COLO829 (cell line): ENCODE measurements around the gene UBE2Q1.

ENCODE experiments used
- DNase-seq: peaks from one replicate; pipeline ENCODE4 v3.0.0; 2012; ENCODE audit warnings: low spot score

Gene UBE2Q1

DNA sequence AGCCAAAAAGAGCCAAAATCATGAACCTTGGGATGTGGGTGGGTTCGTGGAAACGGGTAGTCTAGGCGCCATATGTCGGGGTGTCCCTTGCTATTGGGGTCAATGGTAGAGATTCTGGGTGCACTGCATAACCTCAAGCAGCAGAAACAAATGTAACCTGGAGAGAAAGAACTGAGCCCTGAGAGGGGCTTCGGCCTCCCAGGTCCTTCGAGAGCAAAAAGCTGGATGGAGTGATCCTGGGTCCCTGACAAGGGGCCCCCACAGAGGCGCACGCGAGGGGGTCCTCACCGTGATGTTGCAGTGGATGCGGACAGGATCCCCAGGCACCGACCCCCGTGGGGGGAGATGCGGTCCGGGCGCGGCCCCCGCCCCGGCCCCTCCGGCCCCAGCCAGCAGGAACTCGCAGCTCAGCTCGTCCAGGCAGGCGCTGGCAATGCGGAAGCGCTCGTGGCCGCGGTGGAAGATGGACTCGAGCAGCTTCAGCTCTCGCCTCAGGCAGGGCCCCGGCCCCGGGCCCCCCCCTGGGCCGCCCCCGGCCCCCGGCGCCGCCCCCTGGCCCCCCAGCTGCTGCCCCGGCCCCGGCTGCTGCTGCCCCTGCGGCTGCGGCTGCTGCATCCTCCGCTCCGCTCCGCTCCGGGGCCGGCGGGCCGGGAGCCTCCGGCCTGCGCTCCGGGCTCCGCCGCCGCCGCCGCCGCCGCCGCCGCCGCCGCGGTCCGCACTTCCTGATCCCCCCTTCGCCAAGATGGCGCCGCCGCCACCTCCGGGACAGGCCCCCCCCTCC, at the start of gene UBE2Q1:
UBE2Q1 (minus strand) TSS at position 724 of the 781 bp plus-strand sequence; CDS start at position 615, 109 bp downstream.
- DNase-seq: no peak

DNA sequence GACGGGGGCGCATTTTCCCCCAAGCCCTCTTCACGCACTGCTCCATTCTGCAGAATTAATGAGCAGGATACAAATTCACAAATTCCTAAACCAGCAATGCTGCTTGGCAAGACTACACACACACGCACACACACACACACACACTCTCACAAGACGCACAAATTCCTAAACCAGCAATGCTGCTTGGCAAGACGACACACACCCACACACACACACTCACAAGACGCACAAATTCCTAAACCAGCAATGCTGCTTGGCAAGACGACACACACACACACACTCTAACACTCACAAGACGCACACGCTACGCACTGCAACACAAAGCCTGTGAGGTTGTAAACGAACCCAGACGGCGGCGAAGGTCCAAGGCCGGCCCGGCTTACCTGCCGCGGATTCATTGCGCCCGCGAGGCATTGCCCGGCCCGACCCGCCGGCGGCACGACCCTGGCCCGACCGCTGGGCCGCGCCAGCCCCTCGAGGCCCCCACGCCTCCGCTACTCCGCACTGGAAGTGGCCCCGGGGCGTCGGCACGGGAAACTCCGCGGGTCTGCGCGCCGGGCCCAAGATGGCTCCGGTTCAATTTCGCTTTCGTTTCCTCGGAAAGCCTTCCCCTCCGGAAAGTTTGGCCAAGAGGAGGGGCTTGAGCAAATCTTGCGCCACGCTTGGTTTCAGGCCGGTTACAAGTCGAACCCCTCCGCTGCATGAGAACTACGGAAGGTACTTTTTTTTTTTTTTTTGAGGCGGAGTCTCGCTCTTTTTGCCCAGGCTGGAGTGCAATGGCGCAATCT, 49.3 kb upstream of the UBE2Q1 start, which contains the start of gene ADAR:
ADAR (minus strand) TSS at position 578 of the 788 bp plus-strand sequence; CDS start at position 398, 180 bp downstream.
- DNase-seq: peak; percentile 87

DNA sequence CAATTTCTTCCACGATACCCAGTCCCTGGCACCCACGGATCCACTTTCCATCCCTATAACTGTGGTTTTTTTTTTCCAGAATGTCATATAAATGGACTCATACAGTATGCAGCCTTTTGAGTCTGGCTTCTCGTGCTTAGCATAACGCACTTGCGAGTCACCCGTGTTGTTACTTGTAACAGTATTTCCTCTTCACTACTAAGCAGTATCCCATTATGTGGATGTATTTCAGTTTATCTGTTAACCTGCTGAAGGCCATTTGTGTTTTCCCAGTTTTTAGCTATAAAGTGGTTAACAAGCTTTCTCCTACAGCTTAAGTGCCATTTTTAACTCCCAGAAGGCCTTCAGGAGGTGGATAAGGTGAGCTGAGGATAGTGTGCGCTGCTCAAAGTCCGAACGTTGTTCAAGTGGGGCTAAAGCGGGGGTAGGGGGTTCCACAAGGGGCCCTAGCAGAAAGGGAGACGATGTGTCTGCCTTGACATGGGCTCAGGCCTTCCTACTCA, 48.7 kb upstream of the UBE2Q1 start:
- no peak for DNase-seq

DNA sequence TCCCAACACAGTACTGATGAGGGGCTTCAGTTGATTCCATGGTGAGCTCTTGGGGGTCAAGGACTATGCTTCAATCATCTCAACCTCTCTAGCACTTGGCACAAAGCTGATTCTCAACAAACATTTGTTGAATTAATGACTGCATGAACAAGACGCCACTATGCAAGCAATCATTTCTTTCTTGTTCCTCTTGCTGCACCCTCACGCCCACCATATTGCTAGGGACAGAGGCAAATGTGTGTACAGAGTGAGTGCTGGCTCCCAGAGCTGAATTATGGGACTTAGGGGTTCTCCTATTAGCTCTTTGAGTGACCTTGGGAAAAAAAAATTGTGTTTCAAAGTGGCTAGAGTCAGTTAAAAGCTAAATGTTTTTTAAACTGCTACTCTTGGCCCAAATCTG, 47.1 kb upstream of the UBE2Q1 start:
- no peak for DNase-seq

DNA sequence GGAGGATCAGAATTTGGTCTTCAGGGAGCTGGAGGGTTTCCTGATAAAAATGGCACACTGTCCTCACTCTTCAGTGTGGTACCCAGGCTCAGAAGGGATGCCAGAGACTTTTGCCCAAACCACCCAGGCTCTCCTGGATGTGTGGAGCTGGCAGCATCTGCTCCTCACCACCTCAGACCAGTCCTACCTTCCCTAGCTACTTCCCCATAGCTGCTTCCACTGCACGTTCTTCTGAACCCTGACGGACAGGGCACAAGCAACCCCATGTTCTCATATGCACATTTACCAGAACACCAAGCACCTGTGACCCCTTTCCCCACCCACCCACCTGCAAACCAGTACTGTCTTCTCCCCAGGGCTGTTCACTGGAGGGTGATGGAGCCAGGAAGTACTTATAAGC, 44.9 kb upstream of the UBE2Q1 start:
- DNase-seq: no peak

DNA sequence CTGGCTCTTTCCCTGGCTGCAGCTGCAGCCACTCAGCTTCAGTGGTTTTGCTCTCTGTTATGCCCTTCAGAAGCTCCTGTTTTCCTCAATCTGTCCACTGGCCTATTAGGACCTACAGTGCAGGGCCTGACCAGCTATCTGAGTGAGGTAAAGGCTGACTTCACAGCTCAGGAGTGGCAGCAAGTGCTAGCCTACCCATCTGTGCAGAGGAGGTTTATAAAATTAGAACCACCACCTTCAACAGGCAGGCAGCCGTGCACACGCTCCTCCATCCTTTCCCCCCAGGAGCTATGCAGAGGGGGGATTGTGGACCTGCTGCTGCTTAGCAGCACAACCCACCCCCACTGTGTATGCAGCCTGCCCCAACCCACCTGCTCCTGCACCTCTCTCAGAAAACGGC, 41.2 kb upstream of the UBE2Q1 start:
- DNase-seq: no peak

DNA sequence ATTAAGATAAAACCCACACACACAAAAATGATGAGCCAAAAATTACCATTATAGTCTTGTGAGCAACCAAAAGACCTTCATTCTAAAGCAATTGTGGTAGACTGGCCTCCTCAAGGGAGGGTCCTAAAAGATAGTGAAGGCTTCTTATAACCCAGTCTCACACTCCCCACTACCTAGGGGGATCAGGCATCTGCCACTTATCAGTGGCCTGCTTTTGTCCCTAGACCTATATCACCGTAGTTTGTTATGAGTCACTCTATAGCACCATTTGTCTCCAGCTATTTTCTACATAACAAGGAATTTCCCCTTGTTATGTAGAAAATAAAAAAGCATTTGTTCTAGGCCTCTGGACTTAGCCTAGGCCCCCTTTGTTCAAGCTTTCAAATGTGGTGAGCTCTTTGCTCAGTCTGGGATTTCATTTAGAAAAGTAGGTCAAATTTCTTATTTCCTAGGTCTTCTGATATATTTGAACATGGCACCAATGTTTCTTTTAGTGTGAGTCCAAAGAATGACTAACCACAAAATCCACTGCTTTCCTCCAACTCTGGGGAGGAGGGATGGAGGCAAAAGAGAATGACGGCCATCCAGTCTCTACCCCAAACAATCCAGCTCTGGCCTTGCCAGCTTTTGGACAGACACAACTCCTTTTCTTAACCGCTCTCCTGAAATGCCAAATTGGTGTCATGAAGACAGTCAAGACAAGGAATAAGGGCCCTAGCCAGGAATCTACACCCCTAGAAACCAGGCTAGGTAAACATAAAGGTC, 40.6 kb upstream of the UBE2Q1 start:
- no peak for DNase-seq

DNA sequence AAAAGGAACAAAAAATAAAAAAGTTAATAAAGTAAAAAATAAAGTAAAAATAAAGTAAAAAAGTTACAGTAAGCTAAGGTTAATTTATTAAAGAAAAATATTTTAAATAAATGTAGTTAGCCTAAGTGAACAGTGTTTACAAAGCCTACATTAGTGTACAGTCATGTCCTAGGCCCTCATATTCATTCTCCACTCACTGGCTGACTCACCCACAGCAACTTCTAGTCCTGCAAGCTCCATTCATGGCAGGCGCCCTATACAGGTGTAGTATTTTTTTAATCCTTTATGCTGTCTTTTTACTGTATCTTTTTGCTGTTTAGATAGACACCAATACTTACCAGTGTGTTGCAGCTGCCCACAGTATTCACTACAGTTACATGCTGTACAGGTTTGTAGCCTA, 37.2 kb upstream of the UBE2Q1 start:
- no peak for DNase-seq

DNA sequence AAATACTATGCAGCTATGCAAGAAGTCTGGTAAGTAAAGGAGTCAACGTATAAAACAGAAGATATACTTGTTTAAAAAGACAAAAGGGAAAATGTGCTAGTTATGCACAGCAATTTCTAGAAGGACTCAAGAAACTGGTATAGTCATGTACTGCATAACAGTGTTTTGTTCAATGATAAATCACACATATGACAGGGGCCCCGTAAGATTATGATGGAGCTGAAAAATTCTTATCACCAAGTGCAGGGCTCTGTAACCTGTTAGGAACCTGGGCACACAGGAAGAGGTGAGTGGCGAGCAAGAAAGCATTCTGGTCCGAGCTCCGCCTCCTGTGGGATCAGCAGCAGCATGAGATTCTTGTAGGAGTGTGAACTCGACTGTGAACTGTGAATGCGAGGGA, 36.3 kb upstream of the UBE2Q1 start:
- no peak for DNase-seq

DNA sequence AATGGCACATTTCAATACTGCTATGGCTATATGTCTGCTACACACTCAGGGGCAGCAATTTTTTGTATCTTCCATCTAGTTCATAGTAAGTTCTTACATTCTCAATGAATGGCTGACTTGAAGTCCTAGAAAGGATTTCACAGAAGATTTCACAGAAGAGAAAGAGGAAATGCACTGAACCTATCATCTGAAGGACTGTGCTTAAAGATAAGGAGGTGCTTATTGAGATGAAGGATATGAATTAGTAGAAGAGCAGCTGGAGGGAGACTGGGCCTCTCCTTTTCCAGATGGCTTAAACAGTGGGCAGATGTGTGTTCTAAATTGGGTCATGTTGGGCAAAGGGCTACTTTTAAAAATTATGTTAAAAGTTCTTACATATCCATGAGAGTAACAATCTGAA, 34.9 kb upstream of the UBE2Q1 start:
- no peak for DNase-seq

DNA sequence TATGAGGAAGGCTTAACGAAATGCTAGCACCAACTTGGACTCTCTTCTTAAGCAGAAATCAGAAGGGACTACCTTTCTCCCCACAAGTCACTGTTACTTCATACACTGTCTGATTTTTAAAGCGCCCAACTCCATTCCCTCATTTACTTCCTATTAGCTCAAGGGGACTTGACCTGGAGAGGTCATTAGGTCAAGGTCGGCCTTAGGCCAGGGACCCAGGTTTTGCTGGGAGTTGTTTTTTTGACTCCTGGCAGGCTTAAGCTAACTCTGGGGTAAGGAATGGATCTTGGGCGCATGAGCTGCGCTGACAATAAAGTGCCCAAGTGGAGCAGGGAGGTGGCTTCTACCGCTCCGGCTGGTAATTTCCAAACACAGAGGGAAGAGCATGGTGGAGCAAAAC, 32.7 kb upstream of the UBE2Q1 start:
- no peak for DNase-seq

DNA sequence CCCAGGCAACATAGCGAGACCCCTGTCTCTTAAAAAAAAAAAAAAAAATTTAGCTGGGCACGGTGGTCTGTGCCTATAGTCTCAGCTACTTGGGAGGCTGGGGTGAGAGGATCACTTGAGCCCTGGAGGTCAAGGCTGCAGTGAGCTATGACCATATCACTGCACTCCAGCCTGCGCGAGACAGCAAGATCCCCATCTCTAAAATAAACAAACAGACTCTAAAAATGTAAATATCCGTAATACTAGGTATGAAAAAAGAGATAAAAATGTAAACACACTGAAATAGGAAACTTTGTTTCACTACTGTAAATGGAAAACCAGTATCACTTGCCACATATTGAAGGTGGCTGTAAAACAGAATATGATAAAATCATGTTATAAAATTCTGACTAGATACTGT, 32.3 kb upstream of the UBE2Q1 start:
- no peak for DNase-seq

DNA sequence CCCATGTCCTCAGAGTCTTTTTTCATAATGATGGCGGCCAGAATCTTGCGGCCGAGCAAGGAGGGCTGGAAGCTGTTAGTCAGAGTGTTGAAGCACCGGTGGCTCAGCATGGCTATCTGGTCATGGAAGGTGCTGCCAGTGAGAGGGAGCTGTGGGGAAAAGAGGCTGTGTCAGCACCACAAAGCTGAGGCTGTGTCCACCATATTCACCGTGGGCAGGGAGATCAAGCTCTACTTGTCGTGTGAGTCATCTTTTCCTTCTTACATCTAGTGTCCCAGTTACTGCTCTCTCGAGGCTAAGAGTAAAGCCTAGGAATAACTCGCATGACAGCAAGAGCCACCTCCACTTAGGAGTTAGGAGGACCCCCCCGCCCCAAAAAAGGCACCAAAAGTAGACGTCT, 31.3 kb upstream of the UBE2Q1 start:
- DNase-seq: no peak

DNA sequence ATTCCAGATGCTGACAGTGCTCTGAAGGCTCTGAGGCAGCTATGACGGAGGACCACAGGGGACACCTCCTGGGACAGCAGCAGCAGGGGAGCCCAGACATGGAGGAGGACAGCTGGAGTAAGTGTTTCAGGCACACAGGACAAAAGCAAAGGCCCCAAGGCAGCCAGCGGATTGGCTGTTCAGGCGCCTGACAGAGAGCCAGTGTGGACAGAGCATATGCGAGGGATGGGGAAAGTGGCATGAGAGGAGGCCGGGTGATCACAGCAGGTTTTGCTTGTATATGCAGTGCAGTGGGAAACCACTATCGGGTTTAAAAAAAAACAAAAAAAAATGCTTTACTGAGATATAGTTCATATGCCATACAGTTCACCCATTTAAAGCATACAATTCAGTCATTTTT, 28.2 kb upstream of the UBE2Q1 start:
- no peak for DNase-seq

DNA sequence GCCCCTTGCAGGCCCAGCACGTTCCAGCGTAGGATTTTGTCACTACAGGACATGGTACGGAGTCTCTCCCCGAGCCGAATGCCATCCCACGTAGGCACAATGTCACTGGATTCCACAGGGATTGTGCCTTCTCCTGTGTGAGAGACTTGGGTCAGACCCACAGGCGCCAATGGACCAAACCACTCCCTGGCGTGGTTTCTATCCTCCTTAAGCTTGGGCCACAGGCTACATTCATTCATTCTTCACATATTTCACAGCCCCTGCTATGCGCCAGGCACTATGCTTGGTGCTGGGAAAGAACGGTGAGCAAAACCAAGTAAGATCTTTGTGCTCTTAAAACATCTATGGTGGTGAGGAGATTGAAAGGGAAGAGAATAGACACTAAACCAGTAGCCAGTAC, 27.8 kb upstream of the UBE2Q1 start:
- DNase-seq: no peak

DNA sequence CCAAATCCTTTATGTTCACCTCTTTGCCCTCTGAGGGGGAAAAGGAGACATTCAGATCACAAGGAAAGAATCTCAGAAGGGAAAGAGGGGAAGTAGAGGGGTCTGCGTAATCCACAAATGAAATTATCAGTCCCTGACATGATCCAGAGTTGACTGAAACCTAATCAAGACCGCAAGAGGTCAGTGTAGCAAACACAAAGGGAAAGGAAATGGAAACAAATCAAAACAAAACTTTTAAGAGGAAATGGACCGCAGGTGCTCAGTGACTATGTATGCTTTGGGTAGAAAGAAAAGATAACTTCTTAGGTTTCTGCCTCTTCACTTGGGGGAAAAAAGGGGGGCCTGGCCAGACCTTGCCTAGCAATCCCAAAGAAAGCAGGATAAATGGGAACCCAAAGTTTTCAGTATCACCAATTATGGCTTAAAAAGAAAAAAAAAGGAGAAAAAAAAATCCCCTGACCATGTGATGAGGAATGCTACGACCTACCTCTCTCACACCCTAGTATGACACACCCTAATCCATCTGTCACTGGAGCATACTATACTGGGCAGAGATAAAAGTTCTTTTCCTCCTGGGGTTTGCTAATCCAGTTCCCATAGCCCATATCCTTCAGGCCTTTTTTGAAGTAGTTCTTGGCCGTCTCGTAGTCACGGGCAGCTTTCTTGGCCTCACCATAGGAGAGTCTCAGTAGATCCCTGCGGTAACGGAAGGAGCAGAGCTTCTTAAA, 26.0 kb upstream of the UBE2Q1 start:
- DNase-seq: no peak

DNA sequence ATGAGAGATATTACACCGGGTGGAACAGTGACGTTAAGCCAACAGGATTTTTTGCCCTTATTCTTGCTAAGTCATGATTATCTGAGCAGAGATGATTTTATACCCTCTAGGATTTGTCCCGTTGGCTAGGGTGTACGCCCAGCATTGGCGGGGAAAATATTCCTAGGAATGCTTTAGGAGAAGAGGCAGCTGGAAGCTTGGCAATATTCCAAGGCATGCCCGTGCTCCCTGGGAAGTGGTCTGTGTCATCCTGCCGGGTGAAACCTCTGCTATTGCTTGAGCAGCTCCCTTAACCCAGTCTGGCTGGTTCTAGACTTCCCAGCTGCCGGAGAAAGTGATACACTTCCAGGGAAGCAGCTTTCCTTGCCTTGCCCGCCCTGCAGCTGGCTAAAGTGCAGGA, 25.3 kb upstream of the UBE2Q1 start:
- no peak for DNase-seq

DNA sequence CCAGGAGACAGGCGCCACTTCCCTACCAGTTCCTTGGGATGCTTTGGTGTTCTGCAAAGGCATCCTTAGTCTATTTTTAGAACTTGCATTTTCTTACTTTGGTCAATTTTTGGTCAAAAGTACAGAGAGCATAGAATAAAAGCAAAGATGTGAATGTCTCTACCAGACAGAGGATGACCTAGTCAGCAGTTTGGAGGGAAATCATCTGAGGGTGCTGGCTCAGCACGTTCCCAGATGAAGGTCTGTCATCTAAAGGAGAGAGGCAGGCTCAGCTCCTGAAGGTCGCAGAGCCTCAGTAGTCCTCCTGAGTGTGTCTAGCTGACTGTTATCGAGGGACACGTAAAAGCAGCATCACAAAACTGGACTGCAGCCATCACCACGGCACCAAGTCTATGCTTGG, 24.4 kb upstream of the UBE2Q1 start:
- DNase-seq: no peak

DNA sequence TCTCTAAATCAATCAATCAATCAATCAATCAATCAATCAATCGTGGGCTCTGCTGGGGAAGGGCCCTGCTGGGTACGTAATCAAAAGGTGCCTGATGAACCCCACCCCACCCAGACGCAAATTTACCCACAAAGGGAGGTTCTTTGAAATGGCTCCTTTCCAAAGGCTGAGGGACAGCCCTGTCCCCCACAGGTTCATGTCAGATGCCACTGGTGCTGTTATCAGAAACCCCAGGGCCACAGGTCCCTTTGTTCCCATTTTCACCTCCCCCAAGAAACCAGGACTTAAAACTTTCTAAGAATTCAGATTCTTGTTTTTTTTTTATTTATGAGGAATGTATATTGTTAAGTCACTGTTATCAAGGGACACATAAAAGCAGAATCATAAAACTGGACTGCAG, 23.3 kb upstream of the UBE2Q1 start:
- no peak for DNase-seq

DNA sequence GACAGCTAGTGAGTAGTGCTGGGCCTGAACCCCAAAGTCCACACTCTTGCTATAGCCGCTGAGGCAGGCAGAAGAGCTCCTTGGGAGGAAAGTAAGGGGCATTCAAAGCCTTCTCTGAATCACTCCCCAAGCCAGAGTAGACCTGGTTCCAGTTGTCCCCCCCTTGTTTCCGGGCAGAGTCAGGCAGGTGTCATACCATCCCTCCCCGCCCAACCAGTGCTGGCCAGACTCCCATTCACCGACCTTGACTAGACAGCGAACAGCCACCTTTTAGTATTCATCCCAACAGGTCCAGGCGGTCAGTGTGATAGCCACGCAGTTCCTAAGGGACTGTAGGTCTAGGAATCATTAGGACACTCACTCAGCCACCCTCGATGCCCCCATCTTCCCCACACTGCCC, 20.9 kb upstream of the UBE2Q1 start:
- no peak for DNase-seq

DNA sequence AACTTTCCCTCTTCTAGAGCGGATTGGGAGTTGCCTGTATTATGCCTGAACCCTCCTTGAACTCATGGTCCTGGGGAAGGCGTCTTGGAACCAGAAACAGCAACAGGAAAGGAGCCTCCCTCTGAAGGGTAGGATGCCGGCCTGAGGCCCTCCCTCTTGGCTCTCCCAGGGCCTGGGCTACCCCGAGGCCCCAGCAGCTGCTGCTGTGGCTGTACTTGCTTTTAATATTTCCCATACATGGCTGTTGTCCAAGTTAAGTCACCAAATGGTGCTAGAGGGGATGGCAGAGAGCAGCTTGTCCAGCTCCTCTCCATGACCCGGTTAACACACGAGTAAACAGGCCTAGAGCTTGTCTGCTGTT, 19.6 kb upstream of the UBE2Q1 start:
- no peak for DNase-seq
